ENCODE results near the gene NSUN2.
A peak's percentile ranks its signal among the peaks of the same experiment; 100 is the strongest.
"Not testable (repeated sequence)": the region's sequence is repeated elsewhere in the genome, so short reads cannot be mapped to it uniquely, and the experiment has no call there.

The NSUN2 gene

GRCh38 chr5:6667648-6668047, 34.8 kb upstream of the NSUN2 start:
- Histone ChIP-seq H3K9me3 (ENCODE audit: control insufficient read depth, insufficient read depth, low read length) (no peaks in the 10 kb centered on the region), H3K4me1 (ENCODE audit: control insufficient read depth, insufficient read depth, low read length) (no peaks in the 10 kb centered on the region), H3K27me3 (ENCODE audit: control insufficient read depth, insufficient read depth, low read length) (no peaks in the 10 kb centered on the region), H3K4me3 (ENCODE audit: low read depth, low read length) (no peak overlapping the region), H3K36me3 (ENCODE audit: control insufficient read depth, insufficient read depth, low read length) (no peaks in the 10 kb centered on the region), H3K9ac (ENCODE audit: low read depth, low read length) (no peak overlapping the region)

- no peaks in the 10 kb centered on the region for H3K36me3 ChIP-seq (ENCODE audit: control insufficient read depth, insufficient read depth, low read length)
- H3K9me3 ChIP-seq (ENCODE audit: control insufficient read depth, insufficient read depth, low read length), result no peaks in the 10 kb centered on the region
- H3K4me3 ChIP-seq (ENCODE audit: low read depth, low read length), result no peak overlapping the region
- no peaks in the 10 kb centered on the region for H3K27me3 ChIP-seq (ENCODE audit: control insufficient read depth, insufficient read depth, low read length)
- H3K9ac ChIP-seq (ENCODE audit: low read depth, low read length), result no peak overlapping the region
- H3K4me1 ChIP-seq (ENCODE audit: control insufficient read depth, insufficient read depth, low read length), result no peaks in the 10 kb centered on the region
Observed at GRCh38 chr5:6666762-6667161, 33.9 kb upstream of the NSUN2 start.

GRCh38 chr5:6660688-6661087, 27.8 kb upstream of the NSUN2 start:
- H3K9me3 ChIP-seq (ENCODE audit: control insufficient read depth, insufficient read depth, low read length), result no peaks in the 10 kb centered on the region
- H3K4me1 ChIP-seq (ENCODE audit: control insufficient read depth, insufficient read depth, low read length), result no peaks in the 10 kb centered on the region
- H3K36me3 ChIP-seq (ENCODE audit: control insufficient read depth, insufficient read depth, low read length), result peaks cover 9% of the 10 kb centered on the region
- no peaks in the 10 kb centered on the region for H3K27me3 ChIP-seq (ENCODE audit: control insufficient read depth, insufficient read depth, low read length)
- no peak overlapping the region for H3K9ac ChIP-seq (ENCODE audit: low read depth, low read length)
- H3K4me3 ChIP-seq (ENCODE audit: low read depth, low read length), result no peak overlapping the region

- Histone ChIP-seq H3K9ac (ENCODE audit: low read depth, low read length) (no peak overlapping the region), H3K4me1 (ENCODE audit: control insufficient read depth, insufficient read depth, low read length) (no peaks in the 10 kb centered on the region), H3K9me3 (ENCODE audit: control insufficient read depth, insufficient read depth, low read length) (no peaks in the 10 kb centered on the region), H3K36me3 (ENCODE audit: control insufficient read depth, insufficient read depth, low read length) (peaks cover 9% of the 10 kb centered on the region), H3K27me3 (ENCODE audit: control insufficient read depth, insufficient read depth, low read length) (no peaks in the 10 kb centered on the region), H3K4me3 (ENCODE audit: low read depth, low read length) (no peak overlapping the region)
Observed at GRCh38 chr5:6659941-6660684, 27.3 kb upstream of the NSUN2 start.

GRCh38 chr5:6656680-6657079, 23.8 kb upstream of the NSUN2 start:
- Histone ChIP-seq H3K9ac (ENCODE audit: low read depth, low read length) (no peak overlapping the region), H3K4me3 (ENCODE audit: low read depth, low read length) (no peak overlapping the region), H3K4me1 (ENCODE audit: control insufficient read depth, insufficient read depth, low read length) (no peaks in the 10 kb centered on the region), H3K27me3 (ENCODE audit: control insufficient read depth, insufficient read depth, low read length) (no peaks in the 10 kb centered on the region), H3K36me3 (ENCODE audit: control insufficient read depth, insufficient read depth, low read length) (peaks cover 12% of the 10 kb centered on the region), H3K9me3 (ENCODE audit: control insufficient read depth, insufficient read depth, low read length) (no peaks in the 10 kb centered on the region)

GRCh38 chr5:6655432-6655831, 22.6 kb upstream of the NSUN2 start:
- H3K9me3 ChIP-seq (ENCODE audit: control insufficient read depth, insufficient read depth, low read length), result no peaks in the 10 kb centered on the region
- peaks cover 7% of the 10 kb centered on the region for H3K36me3 ChIP-seq (ENCODE audit: control insufficient read depth, insufficient read depth, low read length)
- H3K9ac ChIP-seq (ENCODE audit: low read depth, low read length), result no peak overlapping the region
- no peak overlapping the region for H3K4me3 ChIP-seq (ENCODE audit: low read depth, low read length)
- H3K27me3 ChIP-seq (ENCODE audit: control insufficient read depth, insufficient read depth, low read length), result no peaks in the 10 kb centered on the region
- H3K4me1 ChIP-seq (ENCODE audit: control insufficient read depth, insufficient read depth, low read length), result peaks cover 2% of the 10 kb centered on the region

- Histone ChIP-seq H3K4me1 (ENCODE audit: control insufficient read depth, insufficient read depth, low read length) (peaks cover 10% of the 10 kb centered on the region), H3K36me3 (ENCODE audit: control insufficient read depth, insufficient read depth, low read length) (peaks cover 3% of the 10 kb centered on the region), H3K9me3 (ENCODE audit: control insufficient read depth, insufficient read depth, low read length) (no peaks in the 10 kb centered on the region), H3K4me3 (ENCODE audit: low read depth, low read length) (no peak overlapping the region), H3K9ac (ENCODE audit: low read depth, low read length) (no peak overlapping the region), H3K27me3 (ENCODE audit: control insufficient read depth, insufficient read depth, low read length) (no peaks in the 10 kb centered on the region)
Observed at GRCh38 chr5:6652025-6652424, 19.2 kb upstream of the NSUN2 start.

GRCh38 chr5:6649681-6650080, 16.8 kb upstream of the NSUN2 start:
- H3K9me3 ChIP-seq (ENCODE audit: control insufficient read depth, insufficient read depth, low read length), result no peaks in the 10 kb centered on the region
- peak overlapping the region; percentile 35 for H3K4me3 ChIP-seq (ENCODE audit: low read depth, low read length)
- no peaks in the 10 kb centered on the region for H3K27me3 ChIP-seq (ENCODE audit: control insufficient read depth, insufficient read depth, low read length)
- peaks cover 10% of the 10 kb centered on the region for H3K4me1 ChIP-seq (ENCODE audit: control insufficient read depth, insufficient read depth, low read length)
- no peak overlapping the region for H3K9ac ChIP-seq (ENCODE audit: low read depth, low read length)
- peaks cover 7% of the 10 kb centered on the region for H3K36me3 ChIP-seq (ENCODE audit: control insufficient read depth, insufficient read depth, low read length)

GRCh38 chr5:6649186-6649585, 16.3 kb upstream of the NSUN2 start:
- Histone ChIP-seq H3K4me1 (ENCODE audit: control insufficient read depth, insufficient read depth, low read length) (peaks cover 10% of the 10 kb centered on the region), H3K4me3 (ENCODE audit: low read depth, low read length) (peak overlapping the region; percentile 35), H3K9me3 (ENCODE audit: control insufficient read depth, insufficient read depth, low read length) (no peaks in the 10 kb centered on the region), H3K27me3 (ENCODE audit: control insufficient read depth, insufficient read depth, low read length) (no peaks in the 10 kb centered on the region), H3K9ac (ENCODE audit: low read depth, low read length) (no peak overlapping the region), H3K36me3 (ENCODE audit: control insufficient read depth, insufficient read depth, low read length) (peaks cover 9% of the 10 kb centered on the region)

- not testable (repeated sequence) for H3K9me3 ChIP-seq (ENCODE audit: control insufficient read depth, insufficient read depth, low read length); H3K4me3 ChIP-seq (ENCODE audit: low read depth, low read length); H3K4me1 ChIP-seq (ENCODE audit: control insufficient read depth, insufficient read depth, low read length); H3K9ac ChIP-seq (ENCODE audit: low read depth, low read length); H3K27me3 ChIP-seq (ENCODE audit: control insufficient read depth, insufficient read depth, low read length); H3K36me3 ChIP-seq (ENCODE audit: control insufficient read depth, insufficient read depth, low read length)
Observed at GRCh38 chr5:6645571-6646362, 12.9 kb upstream of the NSUN2 start.

GRCh38 chr5:6644794-6645241, 12.0 kb upstream of the NSUN2 start:
- no peak overlapping the region for H3K9ac ChIP-seq (ENCODE audit: low read depth, low read length)

GRCh38 chr5:6642655-6643054, 9.8 kb upstream of the NSUN2 start:
- Histone ChIP-seq H3K9me3 (ENCODE audit: control insufficient read depth, insufficient read depth, low read length) (no peaks in the 10 kb centered on the region), H3K9ac (ENCODE audit: low read depth, low read length) (no peak overlapping the region), H3K4me1 (ENCODE audit: control insufficient read depth, insufficient read depth, low read length) (peaks cover 2% of the 10 kb centered on the region), H3K4me3 (ENCODE audit: low read depth, low read length) (no peak overlapping the region), H3K27me3 (ENCODE audit: control insufficient read depth, insufficient read depth, low read length) (no peaks in the 10 kb centered on the region), H3K36me3 (ENCODE audit: control insufficient read depth, insufficient read depth, low read length) (peaks cover 5% of the 10 kb centered on the region)

More at GRCh38 chr5:6644794-6645241, 12.0 kb upstream of the NSUN2 start:
- peaks cover 5% of the 10 kb centered on the region for H3K36me3 ChIP-seq (ENCODE audit: control insufficient read depth, insufficient read depth, low read length)
- no peak overlapping the region for H3K4me3 ChIP-seq (ENCODE audit: low read depth, low read length)
- H3K4me1 ChIP-seq (ENCODE audit: control insufficient read depth, insufficient read depth, low read length), result peaks cover 7% of the 10 kb centered on the region
- no peaks in the 10 kb centered on the region for H3K27me3 ChIP-seq (ENCODE audit: control insufficient read depth, insufficient read depth, low read length)
- no peaks in the 10 kb centered on the region for H3K9me3 ChIP-seq (ENCODE audit: control insufficient read depth, insufficient read depth, low read length)
